ENCODE results near the gene FAM241A. TPM values are rescaled to one million over a fixed set of nuclear protein-coding genes. Genes with fewer than 3 reads are reported as not detected.

Gene FAM241A
- total and polyA plus RNA-seq, 2 donors (not counting 1 experiment from before 2014, with no cell fraction given): 1.2 to 1.7 TPM

DNA sequence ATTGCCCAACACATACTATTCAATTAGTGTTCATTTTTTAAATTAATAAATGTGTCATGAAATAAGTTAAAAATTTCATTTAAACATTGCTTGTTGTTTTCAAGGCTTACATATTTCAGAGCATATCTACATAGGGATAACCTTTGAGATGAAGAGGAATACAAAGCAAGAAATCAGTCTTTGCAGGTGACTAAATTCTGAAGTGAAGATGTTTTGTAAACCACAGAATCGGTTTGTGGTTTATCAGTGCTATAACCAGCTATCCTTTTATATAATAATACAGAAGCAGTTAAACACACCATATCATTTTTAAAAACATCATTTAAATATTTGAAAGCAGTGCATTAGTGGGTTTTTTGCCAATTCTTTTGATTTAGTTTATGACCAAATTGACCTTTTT lies 26.9 kb downstream of the FAM241A start:
- H3K9ac ChIP-seq (ENCODE audit: insufficient read depth, low read length): no peak overlapping the region
- H3K79me2 ChIP-seq (ENCODE audit: control insufficient read depth, insufficient read depth, low read length): no peaks in the 10 kb centered on the region
- no peaks in the 10 kb centered on the region for H4K20me1 ChIP-seq (ENCODE audit: control insufficient read depth, extremely low read depth, insufficient read depth, low read length)
- TF ChIP-seq, protein P1, sequence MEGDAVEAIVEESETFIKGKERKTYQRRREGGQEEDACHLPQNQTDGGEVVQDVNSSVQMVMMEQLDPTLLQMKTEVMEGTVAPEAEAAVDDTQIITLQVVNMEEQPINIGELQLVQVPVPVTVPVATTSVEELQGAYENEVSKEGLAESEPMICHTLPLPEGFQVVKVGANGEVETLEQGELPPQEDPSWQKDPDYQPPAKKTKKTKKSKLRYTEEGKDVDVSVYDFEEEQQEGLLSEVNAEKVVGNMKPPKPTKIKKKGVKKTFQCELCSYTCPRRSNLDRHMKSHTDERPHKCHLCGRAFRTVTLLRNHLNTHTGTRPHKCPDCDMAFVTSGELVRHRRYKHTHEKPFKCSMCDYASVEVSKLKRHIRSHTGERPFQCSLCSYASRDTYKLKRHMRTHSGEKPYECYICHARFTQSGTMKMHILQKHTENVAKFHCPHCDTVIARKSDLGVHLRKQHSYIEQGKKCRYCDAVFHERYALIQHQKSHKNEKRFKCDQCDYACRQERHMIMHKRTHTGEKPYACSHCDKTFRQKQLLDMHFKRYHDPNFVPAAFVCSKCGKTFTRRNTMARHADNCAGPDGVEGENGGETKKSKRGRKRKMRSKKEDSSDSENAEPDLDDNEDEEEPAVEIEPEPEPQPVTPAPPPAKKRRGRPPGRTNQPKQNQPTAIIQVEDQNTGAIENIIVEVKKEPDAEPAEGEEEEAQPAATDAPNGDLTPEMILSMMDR (conservative IDR thresholded peaks at IDR 0.05 in 1 of 2, IDR thresholded peaks at IDR 0.05 in 1 of 2; ENCODE audit: low read depth in 1 of 2, low read length in 2 of 2): no peak
- DNase-seq (ENCODE audit: low read depth in 2 of 2): no peak
- no peaks in the 10 kb centered on the region for H3K4me1 ChIP-seq (ENCODE audit: control insufficient read depth, extremely low read depth, insufficient read depth, low read length)
- H3K4me3 ChIP-seq (replicated peaks in 1 of 4; ENCODE audit: control extremely low read depth in 1 of 4, insufficient read depth in 1 of 4, low read depth in 3 of 4, low read length in 4 of 4): no peak overlapping the region
- no peaks in the 10 kb centered on the region for H3K9me3 ChIP-seq (ENCODE audit: control insufficient read depth, insufficient read depth, low read depth, low read length)
- no peak overlapping the region for H3K27ac ChIP-seq (ENCODE audit: insufficient read depth, low read length)
- no peak overlapping the region for H3K4me2 ChIP-seq (ENCODE audit: extremely low read depth, insufficient read depth, low read length)
- no peaks in the 10 kb centered on the region for H3K27me3 ChIP-seq (ENCODE audit: control insufficient read depth, insufficient read depth, low read length)
- no peaks in the 10 kb centered on the region for H3K36me3 ChIP-seq (ENCODE audit: control insufficient read depth, insufficient read depth, low read length)
- no peak overlapping the region for H2AFZ ChIP-seq (ENCODE audit: low read length)

DNA sequence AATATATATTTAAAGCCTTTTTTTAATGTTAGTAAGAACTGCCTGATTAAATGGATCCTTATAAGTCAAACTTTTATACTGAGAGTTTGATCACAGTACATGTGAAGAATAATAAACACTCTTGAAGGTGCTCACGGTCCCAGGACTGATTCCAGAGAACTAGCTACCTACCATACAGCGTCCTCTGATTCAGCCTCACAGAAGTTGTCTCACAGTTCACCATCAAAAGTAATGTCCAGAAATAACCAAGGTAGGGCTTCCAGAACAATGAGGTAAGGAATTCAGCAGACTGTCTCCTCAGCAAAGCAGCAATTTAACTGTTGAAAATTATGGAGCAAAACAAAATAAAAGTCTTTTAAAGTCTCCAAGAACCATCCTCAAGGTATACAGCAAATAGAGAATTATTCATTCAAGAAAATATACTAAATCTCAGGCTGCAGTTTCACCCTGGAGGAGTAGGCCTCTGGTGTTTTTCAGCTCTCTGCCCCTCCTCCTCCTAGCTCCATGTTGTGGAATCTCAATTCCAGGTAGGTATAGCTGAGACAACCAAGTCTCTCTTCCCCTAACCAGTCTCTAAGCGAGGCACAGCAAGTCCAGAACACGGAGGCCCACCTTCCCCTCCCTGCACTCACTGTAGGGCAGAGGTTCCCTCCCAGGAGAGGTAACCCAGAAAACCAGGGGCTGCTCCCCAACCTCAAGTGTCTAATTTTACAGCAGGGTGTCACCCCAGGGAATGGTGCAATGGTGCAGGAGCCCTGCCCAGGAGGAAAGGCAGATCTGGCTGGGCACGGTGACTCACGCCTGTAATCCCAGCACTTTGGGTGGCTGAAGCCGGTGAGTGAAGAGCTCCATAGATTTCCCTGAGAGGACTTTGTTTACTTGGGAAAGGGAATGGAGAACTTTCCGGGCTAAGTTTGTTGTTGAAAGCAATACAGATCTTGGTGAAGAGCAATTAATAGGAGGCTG lies 28.6 kb downstream of the FAM241A start:
- Histone ChIP-seq H3K4me1 (ENCODE audit: control insufficient read depth, extremely low read depth, insufficient read depth, low read length) (no peaks in the 10 kb centered on the region), H3K4me3 (replicated peaks in 1 of 4; ENCODE audit: control extremely low read depth in 1 of 4, insufficient read depth in 1 of 4, low read depth in 3 of 4, low read length in 4 of 4) (no peak overlapping the region), H3K4me2 (ENCODE audit: extremely low read depth, insufficient read depth, low read length) (no peak overlapping the region), H3K27ac (ENCODE audit: insufficient read depth, low read length) (no peak overlapping the region), H3K27me3 (ENCODE audit: control insufficient read depth, insufficient read depth, low read length) (no peaks in the 10 kb centered on the region), H3K9ac (ENCODE audit: insufficient read depth, low read length) (no peak overlapping the region), H3K9me3 (ENCODE audit: control insufficient read depth, insufficient read depth, low read depth, low read length) (no peaks in the 10 kb centered on the region), H2AFZ (ENCODE audit: low read length) (no peak overlapping the region), H3K79me2 (ENCODE audit: control insufficient read depth, insufficient read depth, low read length) (no peaks in the 10 kb centered on the region), H4K20me1 (ENCODE audit: control insufficient read depth, extremely low read depth, insufficient read depth, low read length) (no peaks in the 10 kb centered on the region), H3K36me3 (ENCODE audit: control insufficient read depth, insufficient read depth, low read length) (no peaks in the 10 kb centered on the region)
- TF ChIP-seq EZH2 (IDR thresholded peaks at IDR 0.05; ENCODE audit: low read length, missing control alignments): no peak
- TF ChIP-seq, protein P1 (conservative IDR thresholded peaks at IDR 0.05 in 1 of 2, IDR thresholded peaks at IDR 0.05 in 1 of 2; ENCODE audit: low read depth in 1 of 2, low read length in 2 of 2): no peak
- DNase-seq (ENCODE audit: low read depth in 2 of 2): no peak

GRCh38 chr4:112175840-112176239 lies 30.6 kb downstream of the FAM241A start:
- Histone ChIP-seq H3K79me2 (ENCODE audit: control insufficient read depth, insufficient read depth, low read length) (no peaks in the 10 kb centered on the region), H3K4me3 (replicated peaks in 1 of 4; ENCODE audit: control extremely low read depth in 1 of 4, insufficient read depth in 1 of 4, low read depth in 3 of 4, low read length in 4 of 4) (no peak overlapping the region), H3K27me3 (ENCODE audit: control insufficient read depth, insufficient read depth, low read length) (no peaks in the 10 kb centered on the region), H3K9me3 (ENCODE audit: control insufficient read depth, insufficient read depth, low read depth, low read length) (no peaks in the 10 kb centered on the region), H3K4me1 (ENCODE audit: control insufficient read depth, extremely low read depth, insufficient read depth, low read length) (no peaks in the 10 kb centered on the region), H3K4me2 (ENCODE audit: extremely low read depth, insufficient read depth, low read length) (no peak overlapping the region), H3K27ac (ENCODE audit: insufficient read depth, low read length) (no peak overlapping the region), H3K36me3 (ENCODE audit: control insufficient read depth, insufficient read depth, low read length) (no peaks in the 10 kb centered on the region), H4K20me1 (ENCODE audit: control insufficient read depth, extremely low read depth, insufficient read depth, low read length) (no peaks in the 10 kb centered on the region), H3K9ac (ENCODE audit: insufficient read depth, low read length) (no peak overlapping the region), H2AFZ (ENCODE audit: low read length) (no peak overlapping the region)
- DNase-seq (ENCODE audit: low read depth in 2 of 2): no peak
- TF ChIP-seq, protein P1 (conservative IDR thresholded peaks at IDR 0.05 in 1 of 2, IDR thresholded peaks at IDR 0.05 in 1 of 2; ENCODE audit: low read depth in 1 of 2, low read length in 2 of 2): no peak
- no peak for TF ChIP-seq EZH2 (IDR thresholded peaks at IDR 0.05; ENCODE audit: low read length, missing control alignments)
